ENCODE measurements around the gene INPP5J. TPM values are rescaled to one million over a fixed set of nuclear protein-coding genes. Genes with fewer than 3 reads are reported as not detected.

INPP5J gene
- total and polyA plus RNA-seq, 2 of the 13 experiments (the other 11 are each of a cell fraction or from before 2014, with no cell fraction given), result 0.24 to 1.1 TPM

GRCh38 chr22:31153357-31153756, 30.6 kb downstream of the INPP5J start (continued):
- no peak for TF ChIP-seq NR2F6 (IDR thresholded peaks at IDR 0.05)
- TF ChIP-seq NR2F6 (CRISPR knock-in tag; IDR thresholded peaks at IDR 0.05), result no peak
- no peak for TF ChIP-seq NCOA1 (CRISPR knock-in tag; IDR thresholded peaks at IDR 0.05)
- no peak for TF ChIP-seq SOX5 (CRISPR knock-in tag; IDR thresholded peaks at IDR 0.05; ENCODE audit: borderline replicate concordance)
- no peak for TF ChIP-seq HOXA7 (CRISPR knock-in tag; IDR thresholded peaks at IDR 0.05)
- no peak for TF ChIP-seq CREM (IDR thresholded peaks at IDR 0.05)
- TF ChIP-seq CREM (CRISPR knock-in tag; IDR thresholded peaks at IDR 0.05), result no peak

DNA sequence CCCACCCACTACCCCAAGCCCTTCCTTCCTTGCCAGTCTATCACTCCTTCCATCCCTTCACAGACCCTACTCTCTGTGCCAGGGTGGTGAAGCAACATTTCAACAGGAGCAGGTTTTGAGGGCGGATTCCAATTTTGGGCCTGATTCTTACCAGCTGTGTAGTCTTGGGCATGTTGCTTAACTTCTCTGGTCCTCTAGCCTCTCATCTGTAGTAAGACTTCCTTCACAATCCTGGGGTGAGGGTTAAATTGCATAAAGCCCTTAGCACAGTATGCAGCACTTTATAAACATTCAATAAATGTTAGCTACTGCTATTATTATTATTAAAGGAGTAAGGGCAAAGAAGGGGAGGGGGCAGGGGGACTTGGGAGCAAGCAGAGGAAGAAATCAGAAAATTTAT, 32.2 kb downstream of the INPP5J start:
- H3K36me3 ChIP-seq (replicated peaks in 1 of 2; ENCODE audit: control insufficient read depth in 1 of 2, insufficient read depth in 2 of 2, low read length in 2 of 2), result no peaks in the 10 kb centered on the region
- FAIRE-seq, result no peak
- POLR2A ChIA-PET, result no interaction called here
- in situ Hi-C loops (cut with HindIII; ENCODE audit: extremely low pct_ligation_motif_present, low pct_unique_long_range_greater_than_20kb) (no loop called here), intact Hi-C loops (cut with micrococcal nuclease; ENCODE audit: unreplicated experiment) (no loop called here)
- no peak for DNase-seq (ENCODE audit: low spot score)
- no peaks in the 10 kb centered on the region for H3K79me2 ChIP-seq (ENCODE audit: insufficient read depth, low read length)
- H3K9me3 ChIP-seq (ENCODE audit: low read length), result no peaks in the 10 kb centered on the region
- 33% methylated on average over 1 of the region's 1 CpG for WGBS (ENCODE audit: low lambda C conversion rate)
- no peak overlapping the region for H3K27ac ChIP-seq (ENCODE audit: extremely low read length, insufficient read depth, low read length)
- ATAC-seq, result no peak
- peaks cover 25% of the 10 kb centered on the region for H3K4me1 ChIP-seq (ENCODE audit: insufficient read depth, low read length)
- H3K4me3 ChIP-seq (replicated peaks in 1 of 3; ENCODE audit: insufficient read depth in 1 of 3, low read depth in 2 of 3, low read length in 3 of 3), result no peak overlapping the region
- peaks cover 2 to 3% of the 10 kb centered on the region in 2 experiments; a peak in 1 of 5 replicates for H3K27me3 ChIP-seq (ENCODE audit: control insufficient read depth in 1 of 2, insufficient read depth in 2 of 2, low read length in 2 of 2)
- CTCF ChIA-PET (ENCODE audit: low intra/inter-chr PET ratio, low total read pairs), result no interaction called here
- no peak overlapping the region for H3K9ac ChIP-seq (ENCODE audit: insufficient read depth, low read depth, low read length)
- no peak overlapping the region for H2AFZ ChIP-seq (ENCODE audit: low read length)
- BruUV-seq (replicated peaks), result no TSS peak
- no peak overlapping the region for H3K4me2 ChIP-seq (ENCODE audit: low read depth, low read length)
- H4K20me1 ChIP-seq (ENCODE audit: insufficient read depth, low read length), result no peaks in the 10 kb centered on the region
- TF ChIP-seq FOXA1 (IDR thresholded peaks at IDR 0.05), result no peak
- TF ChIP-seq FOXA1 (CRISPR knock-in tag; IDR thresholded peaks at IDR 0.05), result no peak
- TF ChIP-seq RXRA (CRISPR knock-in tag; IDR thresholded peaks at IDR 0.05), result no peak
- no peak for TF ChIP-seq ZNF484 (CRISPR knock-in tag; IDR thresholded peaks at IDR 0.05; ENCODE audit: borderline replicate concordance, low read depth)
- TF ChIP-seq SIX4 (CRISPR knock-in tag; IDR thresholded peaks at IDR 0.05), result no peak
- no peak for TF ChIP-seq KMT2A (CRISPR knock-in tag; IDR thresholded peaks at IDR 0.05)
- TF ChIP-seq XRCC5 (optimal IDR thresholded peaks at IDR 0.05; ENCODE audit: low read length), result no peak
- TF ChIP-seq MBD4 (IDR thresholded peaks at IDR 0.05; ENCODE audit: borderline replicate concordance, low read length), result no peak
- TF ChIP-seq, protein P1, sequence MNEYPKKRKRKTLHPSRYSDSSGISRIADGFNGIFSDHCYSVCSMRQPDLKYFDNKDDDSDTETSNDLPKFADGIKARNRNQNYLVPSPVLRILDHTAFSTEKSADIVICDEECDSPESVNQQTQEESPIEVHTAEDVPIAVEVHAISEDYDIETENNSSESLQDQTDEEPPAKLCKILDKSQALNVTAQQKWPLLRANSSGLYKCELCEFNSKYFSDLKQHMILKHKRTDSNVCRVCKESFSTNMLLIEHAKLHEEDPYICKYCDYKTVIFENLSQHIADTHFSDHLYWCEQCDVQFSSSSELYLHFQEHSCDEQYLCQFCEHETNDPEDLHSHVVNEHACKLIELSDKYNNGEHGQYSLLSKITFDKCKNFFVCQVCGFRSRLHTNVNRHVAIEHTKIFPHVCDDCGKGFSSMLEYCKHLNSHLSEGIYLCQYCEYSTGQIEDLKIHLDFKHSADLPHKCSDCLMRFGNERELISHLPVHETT (CRISPR knock-in tag; conservative IDR thresholded peaks at IDR 0.05), result no peak
- no peak for TF ChIP-seq THRA (CRISPR knock-in tag; IDR thresholded peaks at IDR 0.05; ENCODE audit: borderline replicate concordance)
- no peak for TF ChIP-seq ZXDC (CRISPR knock-in tag; IDR thresholded peaks at IDR 0.05)
- TF ChIP-seq, protein P2, sequence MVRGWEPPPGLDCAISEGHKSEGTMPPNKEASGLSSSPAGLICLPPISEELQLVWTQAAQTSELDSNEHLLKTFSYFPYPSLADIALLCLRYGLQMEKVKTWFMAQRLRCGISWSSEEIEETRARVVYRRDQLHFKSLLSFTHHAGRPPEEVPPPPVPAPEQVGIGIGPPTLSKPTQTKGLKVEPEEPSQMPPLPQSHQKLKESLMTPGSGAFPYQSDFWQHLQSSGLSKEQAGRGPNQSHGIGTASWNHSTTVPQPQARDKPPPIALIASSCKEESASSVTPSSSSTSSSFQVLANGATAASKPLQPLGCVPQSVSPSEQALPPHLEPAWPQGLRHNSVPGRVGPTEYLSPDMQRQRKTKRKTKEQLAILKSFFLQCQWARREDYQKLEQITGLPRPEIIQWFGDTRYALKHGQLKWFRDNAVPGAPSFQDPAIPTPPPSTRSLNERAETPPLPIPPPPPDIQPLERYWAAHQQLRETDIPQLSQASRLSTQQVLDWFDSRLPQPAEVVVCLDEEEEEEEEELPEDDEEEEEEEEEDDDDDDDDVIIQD (CRISPR knock-in tag; IDR thresholded peaks at IDR 0.05; ENCODE audit: low read depth), result no peak
- TF ChIP-seq HIVEP1 (CRISPR knock-in tag; IDR thresholded peaks at IDR 0.05), result no peak
